ENCODE results near the gene FFAR1.

FFAR1 gene

GRCh38 chr19:35347171-35347929, at the start of gene FFAR1:
Gene FFAR1 (plus strand): TSS chr19:35347902. CDS start chr19:35351552, 3,650 bp downstream.
- no peak within 1 kb of the TSS for H2AFZ ChIP-seq (ENCODE audit: low read depth, low read length)
- H3K9me3 ChIP-seq (ENCODE audit: low read length) = peaks cover 2% of the 10 kb centered on the region
- no peaks in the 10 kb centered on the region for H3K4me1 ChIP-seq (ENCODE audit: insufficient read depth, low read length)
- H3K4me3 ChIP-seq (ENCODE audit: low read length) = no peak within 1 kb of the TSS
- H3K27me3 ChIP-seq (ENCODE audit: insufficient read depth, low read length) = peaks cover 44% of the 10 kb centered on the region
- H3K36me3 ChIP-seq (ENCODE audit: insufficient read depth, low read length) = no peaks in the 10 kb centered on the region

GRCh38 chr19:35297922-35298321, 49.8 kb upstream of the FFAR1 start:
- Histone ChIP-seq H3K4me1 (ENCODE audit: insufficient read depth, low read length) (no peaks in the 10 kb centered on the region), H3K27me3 (ENCODE audit: insufficient read depth, low read length) (peaks cover 13% of the 10 kb centered on the region), H3K9me3 (ENCODE audit: low read length) (no peaks in the 10 kb centered on the region), H2AFZ (ENCODE audit: low read depth, low read length) (no peak overlapping the region), H3K4me3 (ENCODE audit: low read length) (no peak overlapping the region), H3K36me3 (ENCODE audit: insufficient read depth, low read length) (no peaks in the 10 kb centered on the region)

GRCh38 chr19:35298561-35298972, 49.1 kb upstream of the FFAR1 start:
- Histone ChIP-seq H2AFZ (ENCODE audit: low read depth, low read length) (no peak overlapping the region), H3K9me3 (ENCODE audit: low read length) (no peaks in the 10 kb centered on the region), H3K36me3 (ENCODE audit: insufficient read depth, low read length) (no peaks in the 10 kb centered on the region), H3K27me3 (ENCODE audit: insufficient read depth, low read length) (peaks cover 10% of the 10 kb centered on the region), H3K4me1 (ENCODE audit: insufficient read depth, low read length) (no peaks in the 10 kb centered on the region), H3K4me3 (ENCODE audit: low read length) (no peak overlapping the region)

GRCh38 chr19:35299523-35300338, 48.0 kb upstream of the FFAR1 start:
- no peaks in the 10 kb centered on the region for H3K36me3 ChIP-seq (ENCODE audit: insufficient read depth, low read length)
- H3K4me1 ChIP-seq (ENCODE audit: insufficient read depth, low read length) = no peaks in the 10 kb centered on the region
- peaks cover 3% of the 10 kb centered on the region for H3K27me3 ChIP-seq (ENCODE audit: insufficient read depth, low read length)
- H2AFZ ChIP-seq (ENCODE audit: low read depth, low read length) = no peak overlapping the region
- H3K9me3 ChIP-seq (ENCODE audit: low read length) = no peaks in the 10 kb centered on the region
- H3K4me3 ChIP-seq (ENCODE audit: low read length) = no peak overlapping the region

- H3K36me3 ChIP-seq (ENCODE audit: insufficient read depth, low read length) = no peaks in the 10 kb centered on the region
- H3K4me3 ChIP-seq (ENCODE audit: low read length) = no peak overlapping the region
- no peaks in the 10 kb centered on the region for H3K9me3 ChIP-seq (ENCODE audit: low read length)
- no peak overlapping the region for H2AFZ ChIP-seq (ENCODE audit: low read depth, low read length)
- peaks cover 3% of the 10 kb centered on the region for H3K27me3 ChIP-seq (ENCODE audit: insufficient read depth, low read length)
- H3K4me1 ChIP-seq (ENCODE audit: insufficient read depth, low read length) = no peaks in the 10 kb centered on the region
Observed at GRCh38 chr19:35300339-35300649, 47.4 kb upstream of the FFAR1 start.

GRCh38 chr19:35301961-35302360, 45.7 kb upstream of the FFAR1 start:
- Histone ChIP-seq H3K36me3 (ENCODE audit: insufficient read depth, low read length) (no peaks in the 10 kb centered on the region), H3K4me1 (ENCODE audit: insufficient read depth, low read length) (no peaks in the 10 kb centered on the region), H3K9me3 (ENCODE audit: low read length) (no peaks in the 10 kb centered on the region), H2AFZ (ENCODE audit: low read depth, low read length) (no peak overlapping the region), H3K27me3 (ENCODE audit: insufficient read depth, low read length) (no peaks in the 10 kb centered on the region), H3K4me3 (ENCODE audit: low read length) (no peak overlapping the region)

- no peaks in the 10 kb centered on the region for H3K36me3 ChIP-seq (ENCODE audit: insufficient read depth, low read length)
- no peaks in the 10 kb centered on the region for H3K9me3 ChIP-seq (ENCODE audit: low read length)
- no peaks in the 10 kb centered on the region for H3K4me1 ChIP-seq (ENCODE audit: insufficient read depth, low read length)
- H3K27me3 ChIP-seq (ENCODE audit: insufficient read depth, low read length) = no peaks in the 10 kb centered on the region
- H3K4me3 ChIP-seq (ENCODE audit: low read length) = no peak overlapping the region
- no peak overlapping the region for H2AFZ ChIP-seq (ENCODE audit: low read depth, low read length)
Observed at GRCh38 chr19:35302446-35302845, 45.3 kb upstream of the FFAR1 start.

- Histone ChIP-seq H3K27me3 (ENCODE audit: insufficient read depth, low read length) (no peaks in the 10 kb centered on the region), H3K4me3 (ENCODE audit: low read length) (no peak overlapping the region), H3K4me1 (ENCODE audit: insufficient read depth, low read length) (no peaks in the 10 kb centered on the region), H3K36me3 (ENCODE audit: insufficient read depth, low read length) (no peaks in the 10 kb centered on the region), H2AFZ (ENCODE audit: low read depth, low read length) (no peak overlapping the region), H3K9me3 (ENCODE audit: low read length) (no peaks in the 10 kb centered on the region)
Observed at GRCh38 chr19:35303357-35303915, 44.3 kb upstream of the FFAR1 start.

GRCh38 chr19:35304036-35304435, 43.7 kb upstream of the FFAR1 start:
- Histone ChIP-seq H3K36me3 (ENCODE audit: insufficient read depth, low read length) (no peaks in the 10 kb centered on the region), H3K27me3 (ENCODE audit: insufficient read depth, low read length) (no peaks in the 10 kb centered on the region), H3K4me1 (ENCODE audit: insufficient read depth, low read length) (no peaks in the 10 kb centered on the region), H2AFZ (ENCODE audit: low read depth, low read length) (no peak overlapping the region), H3K9me3 (ENCODE audit: low read length) (no peaks in the 10 kb centered on the region), H3K4me3 (ENCODE audit: low read length) (no peak overlapping the region)

GRCh38 chr19:35305181-35305580, 42.5 kb upstream of the FFAR1 start:
- no peaks in the 10 kb centered on the region for H3K9me3 ChIP-seq (ENCODE audit: low read length)
- no peaks in the 10 kb centered on the region for H3K27me3 ChIP-seq (ENCODE audit: insufficient read depth, low read length)
- H2AFZ ChIP-seq (ENCODE audit: low read depth, low read length) = no peak overlapping the region
- no peaks in the 10 kb centered on the region for H3K4me1 ChIP-seq (ENCODE audit: insufficient read depth, low read length)
- H3K4me3 ChIP-seq (ENCODE audit: low read length) = no peak overlapping the region
- H3K36me3 ChIP-seq (ENCODE audit: insufficient read depth, low read length) = no peaks in the 10 kb centered on the region

GRCh38 chr19:35306473-35307246, 41.0 kb upstream of the FFAR1 start:
- Histone ChIP-seq H3K9me3 (ENCODE audit: low read length) (no peaks in the 10 kb centered on the region), H3K4me1 (ENCODE audit: insufficient read depth, low read length) (no peaks in the 10 kb centered on the region), H3K27me3 (ENCODE audit: insufficient read depth, low read length) (no peaks in the 10 kb centered on the region), H3K36me3 (ENCODE audit: insufficient read depth, low read length) (no peaks in the 10 kb centered on the region), H2AFZ (ENCODE audit: low read depth, low read length) (no peak overlapping the region), H3K4me3 (ENCODE audit: low read length) (no peak overlapping the region)

- H3K27me3 ChIP-seq (ENCODE audit: insufficient read depth, low read length) = no peaks in the 10 kb centered on the region
- no peak overlapping the region for H2AFZ ChIP-seq (ENCODE audit: low read depth, low read length)
- no peaks in the 10 kb centered on the region for H3K4me1 ChIP-seq (ENCODE audit: insufficient read depth, low read length)
- H3K9me3 ChIP-seq (ENCODE audit: low read length) = no peaks in the 10 kb centered on the region
- no peaks in the 10 kb centered on the region for H3K36me3 ChIP-seq (ENCODE audit: insufficient read depth, low read length)
- H3K4me3 ChIP-seq (ENCODE audit: low read length) = no peak overlapping the region
Observed at GRCh38 chr19:35307931-35308330, 39.8 kb upstream of the FFAR1 start.

- Histone ChIP-seq H3K4me3 (ENCODE audit: low read length) (no peak overlapping the region), H2AFZ (ENCODE audit: low read depth, low read length) (no peak overlapping the region), H3K27me3 (ENCODE audit: insufficient read depth, low read length) (peaks cover 3% of the 10 kb centered on the region), H3K36me3 (ENCODE audit: insufficient read depth, low read length) (no peaks in the 10 kb centered on the region), H3K9me3 (ENCODE audit: low read length) (no peaks in the 10 kb centered on the region), H3K4me1 (ENCODE audit: insufficient read depth, low read length) (no peaks in the 10 kb centered on the region)
Observed at GRCh38 chr19:35308910-35309309, 38.8 kb upstream of the FFAR1 start.

All from neuron (in vitro differentiated cells).